ENCODE results near the gene TRIM72.

- TF ChIP-seq CTCF (conservative IDR thresholded peaks at IDR 0.05 in 1 of 2, IDR thresholded peaks at IDR 0.05 in 1 of 2; ENCODE audit: extremely low read depth in 1 of 2, insufficient read depth in 1 of 2, low read depth in 1 of 2, low read length in 2 of 2) (no peak), EZH2 (IDR thresholded peaks at IDR 0.05; ENCODE audit: borderline replicate concordance, low read length) (no peak)
These were observed 37.5 kb downstream of the TRIM72 start for GRCh38 chr16:31251435-31251834.
